Peyer's patch (tissue), 4 donors: ENCODE measurements around the gene CPSF4L. TPM values are rescaled to one million over a fixed set of nuclear protein-coding genes. Genes with fewer than 3 reads are reported as not detected.

Source experiments
- DNase-seq, 3 donors: peaks; one replicate each; pipeline ENCODE4 v3.0.0-alpha.2; 2017 to 2019
- H3K27ac ChIP-seq, 4 donors: fragments of 200-600 bp; sonication (generic); one replicate each; pipeline ENCODE4 v1.5.1; 2016 to 2019
- H3K27me3 ChIP-seq, 2 donors: fragments of 200-600 bp; sonication (generic); one replicate each; pipeline ENCODE4 v1.5.1; 2019
- H3K36me3 ChIP-seq, 3 donors: fragments of 200-600 bp; sonication (generic); one replicate each; pipeline ENCODE4 v1.5.1; 2016 to 2019
- H3K4me1 ChIP-seq, 4 donors: fragments of 200-600 bp; sonication (generic); one replicate each; pipeline ENCODE4 v1.5.1; 2016 to 2019
- H3K4me3 ChIP-seq, 4 donors: fragments of 200-600 bp; sonication (generic); 1 replicate in 3 of 4; 2 replicates in 1 of 4; pipeline ENCODE4 v1.5.1; 2016 to 2019; ENCODE audit warnings: mild to moderate bottlenecking in 1 of 4
- H3K9me3 ChIP-seq, 4 donors: fragments of 200-600 bp; sonication (generic); one replicate each; pipeline ENCODE4 v1.5.1; 2016 to 2019; ENCODE audit warnings: mild to moderate bottlenecking in 1 of 4
- POLR2A ChIP-seq, 2 donors: fragments of 450-650 bp; IDR thresholded peaks; one replicate each; pipeline ENCODE4 v1.5.1; 2017; ENCODE audit warnings: antibody characterized with exemption in 2 of 2, mild to moderate bottlenecking in 2 of 2, moderate library complexity in 2 of 2
- total RNA-seq, 4 donors: library from RNA; depleted of rRNA; stranded (reverse); fragments of >200 nt; gene quantifications; one replicate each; pipeline ENCODE4 v1.1.0, GENCODE V29; 2016
- TF ChIP-seq, protein P1 (sequence below), 6 experiments: fragments of 450-650 bp in 4 of 6; fragments of 200-600 bp in 2 of 6; sonication (generic) in 1 of 6; IDR thresholded peaks; one replicate each; pipeline ENCODE4 v1.5.1; 2017 to 2019; ENCODE audit warnings: antibody characterized with exemption in 6 of 6, mild to moderate bottlenecking in 3 of 6, moderate library complexity in 1 of 6

CPSF4L gene
- total RNA-seq, 4 donors from 2014 or later: not detected

DNA sequence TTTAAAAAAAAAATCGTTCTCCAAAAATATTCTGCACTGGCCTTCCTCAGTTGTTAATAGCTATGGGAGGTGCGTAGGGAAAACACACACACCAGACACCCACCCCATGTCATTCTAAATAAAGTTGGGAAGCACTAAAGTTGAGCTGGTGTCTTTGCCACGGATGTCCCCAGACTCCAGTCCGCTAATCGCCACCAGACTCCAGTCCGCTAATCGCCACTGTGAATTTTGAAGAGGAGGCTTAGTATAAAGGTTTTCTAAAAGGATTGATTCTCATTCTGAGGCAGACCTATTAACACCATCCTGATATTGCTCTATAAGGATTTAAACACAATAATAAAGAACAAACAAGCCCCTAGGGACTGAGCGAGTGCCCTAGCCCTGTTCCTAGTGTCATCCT lies 22.7 kb upstream of the CPSF4L start:
- DNase-seq: no peak
- Histone ChIP-seq H3K4me1 (peaks cover 0 to 49% (median 8%) of the 10 kb centered on the region in 4 donors), H3K9me3 (no peaks in the 10 kb centered on the region), H3K4me3 (no peak overlapping the region), H3K36me3 (peaks cover 0 to 35% (median 0%) of the 10 kb centered on the region in 3 donors), H3K27me3 (no peaks in the 10 kb centered on the region), H3K27ac (peak overlapping the region in 1 of 4 donors; percentile 44)
- TF ChIP-seq, protein P1, sequence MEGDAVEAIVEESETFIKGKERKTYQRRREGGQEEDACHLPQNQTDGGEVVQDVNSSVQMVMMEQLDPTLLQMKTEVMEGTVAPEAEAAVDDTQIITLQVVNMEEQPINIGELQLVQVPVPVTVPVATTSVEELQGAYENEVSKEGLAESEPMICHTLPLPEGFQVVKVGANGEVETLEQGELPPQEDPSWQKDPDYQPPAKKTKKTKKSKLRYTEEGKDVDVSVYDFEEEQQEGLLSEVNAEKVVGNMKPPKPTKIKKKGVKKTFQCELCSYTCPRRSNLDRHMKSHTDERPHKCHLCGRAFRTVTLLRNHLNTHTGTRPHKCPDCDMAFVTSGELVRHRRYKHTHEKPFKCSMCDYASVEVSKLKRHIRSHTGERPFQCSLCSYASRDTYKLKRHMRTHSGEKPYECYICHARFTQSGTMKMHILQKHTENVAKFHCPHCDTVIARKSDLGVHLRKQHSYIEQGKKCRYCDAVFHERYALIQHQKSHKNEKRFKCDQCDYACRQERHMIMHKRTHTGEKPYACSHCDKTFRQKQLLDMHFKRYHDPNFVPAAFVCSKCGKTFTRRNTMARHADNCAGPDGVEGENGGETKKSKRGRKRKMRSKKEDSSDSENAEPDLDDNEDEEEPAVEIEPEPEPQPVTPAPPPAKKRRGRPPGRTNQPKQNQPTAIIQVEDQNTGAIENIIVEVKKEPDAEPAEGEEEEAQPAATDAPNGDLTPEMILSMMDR (IDR thresholded peaks at IDR 0.05): no peak
- TF ChIP-seq POLR2A (IDR thresholded peaks at IDR 0.05): no peak

DNA sequence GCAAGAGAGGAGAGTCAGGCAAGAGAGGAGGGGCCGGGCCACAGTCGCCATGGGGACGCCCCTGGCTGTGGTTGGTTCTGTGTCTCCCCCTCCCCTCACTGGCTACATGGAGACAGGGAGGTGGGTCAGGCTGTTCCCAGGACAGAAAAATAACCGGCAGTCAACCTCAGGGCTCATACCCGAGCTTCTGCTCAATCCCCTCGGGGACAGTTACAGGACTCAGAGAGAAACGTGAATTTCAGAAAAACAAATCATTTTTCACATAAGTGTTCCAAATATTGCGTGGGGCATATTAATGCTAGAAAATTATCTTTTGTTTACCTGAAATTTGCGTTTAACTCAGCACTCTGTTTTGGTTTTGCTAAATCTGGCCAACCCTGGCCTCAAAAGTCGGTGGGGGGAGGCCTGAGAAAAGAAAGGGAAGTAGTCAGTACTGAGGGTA lies 22.2 kb upstream of the CPSF4L start:
- no peak for TF ChIP-seq POLR2A (IDR thresholded peaks at IDR 0.05)
- TF ChIP-seq, protein P1 (IDR thresholded peaks at IDR 0.05): no peak
- Histone ChIP-seq H3K9me3 (no peaks in the 10 kb centered on the region), H3K27ac (peak overlapping the region in 1 of 4 donors; percentile 44), H3K4me3 (no peak overlapping the region), H3K27me3 (no peaks in the 10 kb centered on the region), H3K36me3 (peaks cover 0 to 35% (median 0%) of the 10 kb centered on the region in 3 donors), H3K4me1 (peaks cover 0 to 49% (median 7%) of the 10 kb centered on the region in 4 donors)
- DNase-seq: no peak

DNA sequence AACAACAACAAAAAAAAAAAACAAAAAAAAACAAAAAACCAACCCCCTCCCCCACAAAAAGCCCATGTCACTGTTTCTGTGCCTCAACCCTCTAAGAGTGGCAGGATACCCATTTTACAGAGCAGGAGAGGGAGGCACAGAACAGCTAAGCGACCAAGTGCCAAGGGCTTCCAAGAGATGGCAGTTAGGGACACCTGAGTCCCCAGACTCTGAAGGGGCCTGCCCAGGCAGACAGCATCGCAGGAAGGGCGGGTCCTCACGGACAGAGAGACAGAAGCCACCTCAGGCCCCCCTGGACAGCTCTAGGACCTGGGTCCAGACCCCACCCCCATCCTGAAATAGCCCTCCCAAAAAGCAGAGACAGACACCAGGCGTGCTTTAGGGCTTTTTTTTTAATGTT lies 21.6 kb upstream of the CPSF4L start:
- TF ChIP-seq, protein P1 (IDR thresholded peaks at IDR 0.05): no peak
- no peak for TF ChIP-seq POLR2A (IDR thresholded peaks at IDR 0.05)
- no peak overlapping the region for H3K4me3 ChIP-seq
- no peak for DNase-seq
- no peaks in the 10 kb centered on the region for H3K27me3 ChIP-seq
- H3K9me3 ChIP-seq: no peaks in the 10 kb centered on the region
- peak overlapping the region in 1 of 4 donors; percentile 44 for H3K27ac ChIP-seq
- peaks cover 0 to 49% (median 8%) of the 10 kb centered on the region in 4 donors for H3K4me1 ChIP-seq
- peaks cover 0 to 35% (median 0%) of the 10 kb centered on the region in 3 donors for H3K36me3 ChIP-seq

DNA sequence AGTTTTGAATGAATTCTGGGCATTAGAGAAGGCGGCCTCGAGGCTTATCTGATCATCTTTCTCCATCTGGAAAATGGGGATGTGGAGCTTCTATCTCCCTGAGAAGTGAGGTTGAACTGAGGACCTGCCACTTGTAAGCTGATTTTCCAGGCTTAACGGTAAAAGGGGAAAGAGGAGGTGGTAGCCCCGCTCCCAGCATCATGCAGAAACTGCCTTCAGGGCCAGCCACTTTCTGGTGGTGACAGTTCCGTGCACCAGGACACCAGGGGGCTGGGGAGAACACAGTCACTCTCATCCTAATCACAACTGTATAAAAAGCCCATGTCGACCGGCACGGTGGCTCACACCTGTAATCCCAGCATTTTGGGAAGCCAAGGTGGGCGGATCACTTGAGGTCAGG lies 20.9 kb upstream of the CPSF4L start:
- H3K27me3 ChIP-seq: no peaks in the 10 kb centered on the region
- H3K27ac ChIP-seq: no peak overlapping the region
- no peak overlapping the region for H3K4me3 ChIP-seq
- TF ChIP-seq, protein P1 (IDR thresholded peaks at IDR 0.05): no peak
- TF ChIP-seq POLR2A (IDR thresholded peaks at IDR 0.05): no peak
- no peak for DNase-seq
- peaks cover 0 to 35% (median 0%) of the 10 kb centered on the region in 3 donors for H3K36me3 ChIP-seq
- peaks cover 0 to 45% (median 8%) of the 10 kb centered on the region in 4 donors for H3K4me1 ChIP-seq
- no peaks in the 10 kb centered on the region for H3K9me3 ChIP-seq

DNA sequence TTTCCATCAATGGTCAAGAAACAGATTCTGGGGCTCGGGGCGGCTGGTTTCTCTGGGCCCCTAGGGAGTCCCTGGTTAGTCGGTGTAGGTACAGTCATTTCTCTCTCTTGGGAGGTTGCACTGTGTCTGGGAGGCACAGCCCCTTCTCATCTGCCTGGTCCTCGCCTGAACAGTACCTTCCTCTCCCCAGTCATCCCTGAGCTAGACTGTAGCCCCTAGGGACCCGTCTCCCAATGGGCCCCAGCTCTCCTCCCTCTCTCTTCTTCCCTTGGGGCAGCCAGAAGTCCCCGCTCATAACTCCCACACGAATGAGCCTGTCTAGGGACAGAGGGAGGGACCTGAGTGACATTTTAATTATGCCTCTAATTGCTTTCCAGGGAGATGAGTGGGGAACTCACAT lies 20.2 kb upstream of the CPSF4L start:
- no peak overlapping the region for H3K4me3 ChIP-seq
- no peaks in the 10 kb centered on the region for H3K27me3 ChIP-seq
- no peak for TF ChIP-seq POLR2A (IDR thresholded peaks at IDR 0.05)
- TF ChIP-seq, protein P1 (IDR thresholded peaks at IDR 0.05): no peak
- no peaks in the 10 kb centered on the region for H3K9me3 ChIP-seq
- no peak for DNase-seq
- H3K4me1 ChIP-seq: peaks cover 0 to 38% (median 5%) of the 10 kb centered on the region in 4 donors
- H3K36me3 ChIP-seq: peaks cover 0 to 35% (median 0%) of the 10 kb centered on the region in 3 donors
- no peak overlapping the region for H3K27ac ChIP-seq

DNA sequence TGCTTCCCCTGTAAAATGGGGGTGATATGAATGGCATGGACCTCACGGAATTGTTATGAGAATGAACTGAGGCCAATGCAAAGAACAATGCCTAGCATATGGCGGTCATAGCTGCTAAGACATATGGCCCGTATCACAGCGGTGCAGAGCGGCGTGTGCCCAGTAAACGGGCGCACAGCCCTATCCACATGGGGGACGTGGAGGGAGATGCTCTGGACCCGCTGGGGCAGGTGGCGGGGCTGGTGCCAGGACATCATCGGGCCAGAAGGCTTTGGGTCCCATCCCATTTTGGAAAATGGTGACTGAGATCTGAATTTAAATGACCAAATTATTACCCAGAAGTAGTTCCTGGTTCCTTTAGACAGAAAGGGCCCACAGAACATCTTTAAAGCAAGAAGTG lies 18.5 kb upstream of the CPSF4L start:
- Histone ChIP-seq H3K4me1 (peaks cover 0 to 29% (median 3%) of the 10 kb centered on the region in 4 donors), H3K4me3 (no peak overlapping the region), H3K27me3 (no peaks in the 10 kb centered on the region), H3K27ac (no peak overlapping the region), H3K36me3 (peaks cover 0 to 23% (median 0%) of the 10 kb centered on the region in 3 donors), H3K9me3 (no peaks in the 10 kb centered on the region)
- no peak for DNase-seq
- no peak for TF ChIP-seq POLR2A (IDR thresholded peaks at IDR 0.05)
- TF ChIP-seq, protein P1 (IDR thresholded peaks at IDR 0.05): no peak
